Measurements from ENCODE around the gene C14orf132.

- TF ChIP-seq CTCF (IDR thresholded peaks at IDR 0.05) (no peak), POLR2AphosphoS5 (IDR thresholded peaks at IDR 0.05) (no peak), POLR2A (IDR thresholded peaks at IDR 0.05; ENCODE audit: low read depth) (no peak)
Measured at GRCh38 chr14:96091149-96091693, 52.1 kb downstream of the C14orf132 start.

Measured in esophagus muscularis mucosa (tissue), 3 donors.